ENCODE data around the gene ZNF536.

ZNF536 gene

GRCh38 chr19:30596813-30597399 lies 224.7 kb downstream of the ZNF536 start:
- H3K9me3 ChIP-seq (ENCODE audit: control insufficient read depth, insufficient read depth, low read length) = no peaks in the 10 kb centered on the region
- H3K4me3 ChIP-seq (ENCODE audit: low read depth, low read length) = no peak overlapping the region
- no peaks in the 10 kb centered on the region for H3K36me3 ChIP-seq (ENCODE audit: control insufficient read depth, insufficient read depth, low read length)
- H3K9ac ChIP-seq (ENCODE audit: low read depth, low read length) = no peak overlapping the region
- peaks cover 10% of the 10 kb centered on the region for H3K4me1 ChIP-seq (ENCODE audit: control insufficient read depth, insufficient read depth, low read length)
- H3K27me3 ChIP-seq (ENCODE audit: control insufficient read depth, insufficient read depth, low read length) = no peaks in the 10 kb centered on the region

- H3K27me3 ChIP-seq (ENCODE audit: control insufficient read depth, insufficient read depth, low read length) = no peaks in the 10 kb centered on the region
- H3K4me1 ChIP-seq (ENCODE audit: control insufficient read depth, insufficient read depth, low read length) = peaks cover 10% of the 10 kb centered on the region
- no peaks in the 10 kb centered on the region for H3K9me3 ChIP-seq (ENCODE audit: control insufficient read depth, insufficient read depth, low read length)
- H3K4me3 ChIP-seq (ENCODE audit: low read depth, low read length) = no peak overlapping the region
- H3K9ac ChIP-seq (ENCODE audit: low read depth, low read length) = no peak overlapping the region
- H3K36me3 ChIP-seq (ENCODE audit: control insufficient read depth, insufficient read depth, low read length) = no peaks in the 10 kb centered on the region
Measured at GRCh38 chr19:30598688-30599087, 226.5 kb downstream of the ZNF536 start.

DNA sequence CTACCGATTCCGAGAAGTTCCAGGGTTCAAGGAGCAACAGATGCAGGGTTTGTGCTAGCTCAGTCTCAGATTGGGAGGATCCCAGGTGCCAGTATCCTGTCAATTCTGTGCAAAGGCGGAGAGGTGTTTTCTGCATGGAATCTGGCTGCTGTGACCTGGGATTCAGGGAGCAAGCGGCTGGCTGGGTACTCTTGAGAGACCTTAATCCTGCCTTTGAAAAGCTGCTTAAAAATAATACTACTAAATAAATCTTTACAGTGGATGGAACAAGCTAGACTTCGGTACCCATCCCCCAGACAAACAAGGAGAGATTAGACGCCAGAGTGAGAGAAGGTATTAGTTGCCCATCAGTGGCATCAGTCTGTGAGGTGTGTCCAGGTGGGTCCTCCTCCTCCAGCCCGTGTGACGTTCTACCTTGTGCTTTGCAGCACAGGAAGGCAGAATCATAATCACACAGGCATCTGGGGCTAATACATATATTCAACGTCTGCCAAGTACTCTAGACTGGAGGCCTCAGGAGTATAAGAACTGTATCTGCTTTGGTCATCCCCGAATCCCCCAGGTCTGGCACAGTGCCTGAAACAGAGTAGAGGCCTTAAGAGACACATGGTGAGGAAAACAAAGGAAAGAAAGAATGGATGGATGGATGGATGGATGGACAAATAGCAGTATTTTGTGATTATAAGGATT lies 230.6 kb downstream of the ZNF536 start:
- Histone ChIP-seq H3K27me3 (ENCODE audit: control insufficient read depth, insufficient read depth, low read length) (no peaks in the 10 kb centered on the region), H3K4me3 (ENCODE audit: low read depth, low read length) (no peak overlapping the region), H3K9me3 (ENCODE audit: control insufficient read depth, insufficient read depth, low read length) (no peaks in the 10 kb centered on the region), H3K9ac (ENCODE audit: low read depth, low read length) (no peak overlapping the region), H3K4me1 (ENCODE audit: control insufficient read depth, insufficient read depth, low read length) (no peaks in the 10 kb centered on the region), H3K36me3 (ENCODE audit: control insufficient read depth, insufficient read depth, low read length) (no peaks in the 10 kb centered on the region)

DNA sequence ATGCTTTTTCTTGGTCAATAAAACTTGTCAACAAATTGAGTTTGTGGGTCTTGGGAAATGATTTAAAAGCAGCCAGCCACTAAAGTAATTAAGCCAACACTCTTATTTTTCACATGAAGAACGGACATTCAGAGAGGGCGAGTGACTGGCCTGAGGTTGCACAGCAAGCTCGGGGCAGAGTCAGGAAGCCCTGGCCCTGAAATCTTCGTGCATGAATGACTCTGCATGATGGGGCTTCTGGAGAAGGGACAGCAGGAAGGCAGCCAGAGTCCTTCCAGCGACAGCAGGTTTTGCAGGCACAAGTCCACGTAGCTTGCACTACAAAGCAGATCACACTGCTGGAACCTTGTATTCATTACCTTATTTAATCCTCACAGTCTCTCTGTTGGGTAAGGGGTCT lies 232.5 kb downstream of the ZNF536 start:
- Histone ChIP-seq H3K4me3 (ENCODE audit: low read depth, low read length) (no peak overlapping the region), H3K9me3 (ENCODE audit: control insufficient read depth, insufficient read depth, low read length) (no peaks in the 10 kb centered on the region), H3K27me3 (ENCODE audit: control insufficient read depth, insufficient read depth, low read length) (no peaks in the 10 kb centered on the region)

GRCh38 chr19:30605333-30605732 lies 233.1 kb downstream of the ZNF536 start:
- H3K4me1 ChIP-seq (ENCODE audit: control insufficient read depth, insufficient read depth, low read length) = no peaks in the 10 kb centered on the region
- no peaks in the 10 kb centered on the region for H3K36me3 ChIP-seq (ENCODE audit: control insufficient read depth, insufficient read depth, low read length)
- no peaks in the 10 kb centered on the region for H3K9me3 ChIP-seq (ENCODE audit: control insufficient read depth, insufficient read depth, low read length)
- no peak overlapping the region for H3K4me3 ChIP-seq (ENCODE audit: low read depth, low read length)
- H3K27me3 ChIP-seq (ENCODE audit: control insufficient read depth, insufficient read depth, low read length) = no peaks in the 10 kb centered on the region
- no peak overlapping the region for H3K9ac ChIP-seq (ENCODE audit: low read depth, low read length)

More for the DNA sequence above, 232.5 kb downstream of the ZNF536 start:
- Histone ChIP-seq H3K9ac (ENCODE audit: low read depth, low read length) (no peak overlapping the region), H3K4me1 (ENCODE audit: control insufficient read depth, insufficient read depth, low read length) (no peaks in the 10 kb centered on the region), H3K36me3 (ENCODE audit: control insufficient read depth, insufficient read depth, low read length) (no peaks in the 10 kb centered on the region)

DNA sequence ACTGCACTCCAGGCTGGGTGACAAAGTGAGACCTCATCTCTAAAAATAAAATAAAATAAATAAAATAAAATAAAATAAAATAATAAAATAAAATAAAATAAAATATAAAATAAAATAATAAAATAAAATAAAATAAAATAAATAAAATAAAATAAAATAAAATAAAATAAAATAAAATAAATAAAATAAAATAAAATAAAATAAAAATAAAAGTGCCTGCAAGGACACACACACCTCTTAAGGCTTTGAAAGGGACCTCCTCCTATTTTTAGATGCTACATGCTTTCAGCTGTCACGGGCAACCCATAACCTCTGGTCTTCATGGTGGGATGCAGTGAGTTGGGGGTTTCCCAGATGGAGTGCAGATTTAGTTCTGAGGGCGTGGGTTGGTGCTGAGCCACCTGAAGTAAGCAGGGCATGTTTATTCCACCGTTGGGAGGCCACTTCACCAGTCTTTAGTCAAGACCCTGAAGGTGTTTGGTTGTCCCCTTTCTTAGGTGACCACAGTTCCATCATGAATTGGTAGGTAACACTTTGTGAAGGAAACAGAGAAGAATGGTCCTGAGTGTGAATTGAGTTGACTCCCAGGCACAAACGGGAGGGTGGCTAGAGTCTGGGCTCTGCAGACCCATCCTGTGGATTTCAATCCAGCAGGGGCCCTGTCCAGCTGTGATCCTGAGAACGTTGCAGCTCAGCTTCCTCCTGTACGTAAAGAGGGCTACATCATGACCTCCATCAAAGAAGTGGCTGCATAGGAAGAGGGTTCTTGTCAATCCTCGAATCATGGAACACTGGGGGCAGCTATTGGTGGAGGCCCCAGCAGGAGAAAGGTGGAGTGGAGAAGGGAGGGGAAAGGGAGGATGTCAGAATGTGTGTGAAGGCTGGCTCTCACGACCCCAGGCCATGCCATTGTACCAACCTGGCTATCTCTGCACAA lies 234.2 kb downstream of the ZNF536 start:
- Histone ChIP-seq H3K4me1 (ENCODE audit: control insufficient read depth, insufficient read depth, low read length) (no peaks in the 10 kb centered on the region), H3K9me3 (ENCODE audit: control insufficient read depth, insufficient read depth, low read length) (no peaks in the 10 kb centered on the region), H3K27me3 (ENCODE audit: control insufficient read depth, insufficient read depth, low read length) (no peaks in the 10 kb centered on the region), H3K36me3 (ENCODE audit: control insufficient read depth, insufficient read depth, low read length) (no peaks in the 10 kb centered on the region), H3K4me3 (ENCODE audit: low read depth, low read length) (no peak overlapping the region), H3K9ac (ENCODE audit: low read depth, low read length) (no peak overlapping the region)

Measured in iPS-15b (cell line).